PC-3 (cell line): ENCODE data around the gene ECHS1.

Experiments
- EZH2 ChIP-seq: fragments of 300-600 bp; sonication (generic); IDR thresholded peaks from one replicate; pipeline ENCODE4 v1.6.1; 2017; ENCODE audit warnings: antibody characterized with exemption, mild to moderate bottlenecking, low read length; ENCODE audit not compliant: unreplicated experiment
- EZH2phosphoT487 ChIP-seq: fragments of 300-600 bp; sonication (generic); IDR thresholded peaks from 2 replicates; pipeline ENCODE4 v1.6.1; 2018; ENCODE audit warnings: mild to moderate bottlenecking, antibody characterized with exemption, low read length, borderline replicate concordance
- TF ChIP-seq, protein P1 (sequence below): fragments of 300-600 bp; sonication (generic); conservative IDR thresholded peaks from 2 replicates; pipeline ENCODE4 v1.5.1; 2017; ENCODE audit warnings: antibody characterized with exemption, low read depth, mild to moderate bottlenecking, low read length

DNA sequence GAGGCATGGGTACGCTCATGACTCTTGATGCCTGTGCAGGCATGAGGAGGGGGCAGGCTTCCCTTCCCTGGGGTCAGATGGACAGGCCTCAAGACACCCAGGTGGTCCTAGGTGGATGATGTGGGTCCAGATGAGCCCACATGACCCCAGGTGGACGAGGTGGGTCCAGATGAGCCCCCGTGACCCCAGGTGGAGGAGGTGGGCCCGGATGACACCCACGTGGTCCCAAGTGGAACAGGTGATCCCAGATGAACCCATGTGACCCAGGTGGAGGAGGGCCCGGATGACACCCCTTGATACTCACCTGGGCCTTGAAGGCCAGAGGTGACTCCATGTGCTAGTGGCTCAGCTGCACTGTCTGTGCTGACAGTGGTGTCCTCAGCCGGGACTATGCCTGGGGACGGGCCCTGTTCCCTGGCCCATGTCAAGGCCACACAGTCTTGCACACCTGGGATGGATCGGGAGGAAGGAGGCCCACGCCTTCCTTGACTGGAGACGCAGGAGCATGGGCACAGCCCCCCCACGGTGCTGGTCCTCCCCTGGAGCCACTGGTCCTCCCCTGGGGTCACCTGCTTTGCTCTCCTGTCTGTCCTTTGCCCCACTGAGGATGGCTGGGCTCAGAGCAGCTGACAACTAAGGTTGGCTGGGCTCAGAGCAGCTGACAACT is 22.7 kb downstream of the ECHS1 start:
- TF ChIP-seq, protein P1, sequence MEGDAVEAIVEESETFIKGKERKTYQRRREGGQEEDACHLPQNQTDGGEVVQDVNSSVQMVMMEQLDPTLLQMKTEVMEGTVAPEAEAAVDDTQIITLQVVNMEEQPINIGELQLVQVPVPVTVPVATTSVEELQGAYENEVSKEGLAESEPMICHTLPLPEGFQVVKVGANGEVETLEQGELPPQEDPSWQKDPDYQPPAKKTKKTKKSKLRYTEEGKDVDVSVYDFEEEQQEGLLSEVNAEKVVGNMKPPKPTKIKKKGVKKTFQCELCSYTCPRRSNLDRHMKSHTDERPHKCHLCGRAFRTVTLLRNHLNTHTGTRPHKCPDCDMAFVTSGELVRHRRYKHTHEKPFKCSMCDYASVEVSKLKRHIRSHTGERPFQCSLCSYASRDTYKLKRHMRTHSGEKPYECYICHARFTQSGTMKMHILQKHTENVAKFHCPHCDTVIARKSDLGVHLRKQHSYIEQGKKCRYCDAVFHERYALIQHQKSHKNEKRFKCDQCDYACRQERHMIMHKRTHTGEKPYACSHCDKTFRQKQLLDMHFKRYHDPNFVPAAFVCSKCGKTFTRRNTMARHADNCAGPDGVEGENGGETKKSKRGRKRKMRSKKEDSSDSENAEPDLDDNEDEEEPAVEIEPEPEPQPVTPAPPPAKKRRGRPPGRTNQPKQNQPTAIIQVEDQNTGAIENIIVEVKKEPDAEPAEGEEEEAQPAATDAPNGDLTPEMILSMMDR, result no peak
- no peak for TF ChIP-seq EZH2
- no peak for TF ChIP-seq EZH2phosphoT487
